HG03439 (cell line): ENCODE results near the gene DAGLA.

Source experiments
- ATAC-seq: cut with Tn5 transposase; IDR thresholded peaks from one replicate; pipeline ENCODE4 v1.9.1; 2021; ENCODE audit warnings: mild to moderate bottlenecking, moderate library complexity; ENCODE audit not compliant: unreplicated experiment

DAGLA gene

GRCh38 chr11:61775606-61776554 lies 95.7 kb downstream of the DAGLA start:
- ATAC-seq, result no peak

GRCh38 chr11:61776561-61777075 lies 96.4 kb downstream of the DAGLA start:
- no peak for ATAC-seq

- no peak for ATAC-seq
Measured at GRCh38 chr11:61777234-61778090, 97.3 kb downstream of the DAGLA start.

GRCh38 chr11:61778357-61778886 lies 98.2 kb downstream of the DAGLA start:
- ATAC-seq, result no peak

GRCh38 chr11:61778920-61779650 lies 98.9 kb downstream of the DAGLA start:
- ATAC-seq, result no peak

- no peak for ATAC-seq
Measured at GRCh38 chr11:61779666-61780525, 99.7 kb downstream of the DAGLA start.

GRCh38 chr11:61780581-61781162 lies 100.5 kb downstream of the DAGLA start:
- ATAC-seq, result no peak

- no peak for ATAC-seq
Measured at GRCh38 chr11:61781585-61781984, 101.4 kb downstream of the DAGLA start.

- no peak for ATAC-seq
Measured at GRCh38 chr11:61782299-61782698, 102.1 kb downstream of the DAGLA start.

- no peak for ATAC-seq
Measured at GRCh38 chr11:61782841-61783240, 102.7 kb downstream of the DAGLA start.

- ATAC-seq, result no peak
Measured at GRCh38 chr11:61783717-61784505, 103.7 kb downstream of the DAGLA start.

- ATAC-seq, result no peak
Measured at GRCh38 chr11:61784506-61784805, 104.3 kb downstream of the DAGLA start.

GRCh38 chr11:61785837-61786402 lies 105.7 kb downstream of the DAGLA start:
- no peak for ATAC-seq

- no peak for ATAC-seq
Measured at GRCh38 chr11:61787928-61788491, 107.8 kb downstream of the DAGLA start.

GRCh38 chr11:61791737-61792309 lies 111.6 kb downstream of the DAGLA start:
- ATAC-seq, result peak; percentile 22

- ATAC-seq, result peak; percentile 82
Measured at GRCh38 chr11:61792310-61793082, 112.3 kb downstream of the DAGLA start, which contains the start of the genes FEN1 and TMEM258. Gene FEN1 (plus strand): TSS chr11:61792911. CDS start chr11:61795362, 2,451 bp downstream. Gene TMEM258 (minus strand): TSS chr11:61792599. CDS start chr11:61792558, 41 bp downstream.
